EH (cell line): Measurements from ENCODE around the gene FAM20A.

Experiments used
- DNase-seq: peaks from one replicate; pipeline ENCODE4 v3.0.0-alpha.2; 2015; ENCODE audit warnings: low read depth

The FAM20A gene

GRCh38 chr17:68610554-68610953 lies 9.4 kb upstream of the FAM20A start:
- no peak for DNase-seq

GRCh38 chr17:68608515-68609130 lies 7.5 kb upstream of the FAM20A start:
- no peak for DNase-seq

DNA sequence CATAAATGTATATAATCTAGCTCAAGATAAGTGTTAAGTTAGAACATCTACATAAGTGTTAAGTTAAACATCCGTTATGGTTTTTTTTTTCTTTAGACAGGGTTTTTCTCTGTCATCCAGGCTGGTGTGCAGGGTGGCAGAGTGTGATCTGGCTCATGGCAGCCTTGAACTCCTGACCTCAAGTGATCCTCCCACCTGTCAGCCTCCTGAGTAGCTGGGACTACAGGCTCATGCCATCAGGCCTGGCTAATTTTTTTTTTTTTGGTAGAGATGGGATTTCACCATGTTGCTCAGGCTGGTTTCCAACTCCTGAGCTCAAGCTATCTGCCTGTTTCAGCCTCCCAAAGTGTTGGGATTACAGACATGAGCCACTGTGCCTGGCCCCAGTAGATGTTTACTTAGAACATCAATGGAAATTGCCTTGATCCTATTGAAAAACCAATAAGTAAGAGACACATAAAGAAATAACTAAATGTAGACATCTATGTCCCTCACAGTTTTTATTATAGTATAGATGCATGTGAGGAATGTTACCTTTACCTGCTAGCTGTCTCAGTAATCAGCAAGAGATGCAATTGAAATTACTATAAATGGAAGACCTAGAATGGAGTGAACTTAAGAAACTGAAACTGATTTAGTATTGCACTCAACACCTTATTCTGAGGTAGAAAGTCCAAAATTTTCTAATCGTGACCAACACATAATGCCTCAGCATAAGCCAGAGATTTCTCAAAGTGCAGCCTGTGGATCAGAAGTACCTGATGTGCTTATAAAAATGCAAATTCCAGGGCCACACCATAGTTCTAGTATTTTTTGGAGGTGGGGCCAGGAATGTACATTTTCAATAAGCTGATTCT lies 5.5 kb upstream of the FAM20A start:
- no peak for DNase-seq

- no peak for DNase-seq
These were observed 4.7 kb upstream of the FAM20A start for GRCh38 chr17:68605914-68606313.

DNA sequence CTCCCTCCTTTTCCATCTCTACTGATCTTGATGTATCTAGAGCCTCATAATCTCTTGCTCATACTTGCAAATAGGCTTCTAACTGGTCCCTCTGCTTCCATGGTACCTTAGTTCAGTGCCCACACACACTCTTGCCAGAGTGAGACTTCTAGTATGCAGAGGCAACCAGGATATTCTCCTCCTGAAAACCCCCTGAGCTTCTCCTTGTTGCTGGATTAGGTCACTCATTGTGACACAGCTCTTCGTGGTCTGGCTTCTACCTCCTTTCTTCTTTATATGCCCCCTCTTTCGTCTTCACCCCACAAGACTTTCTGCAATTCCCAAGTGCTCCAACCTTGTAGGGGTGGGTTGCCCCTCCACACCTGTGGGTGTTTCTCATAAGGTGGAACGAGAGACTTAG lies 2.5 kb upstream of the FAM20A start:
- DNase-seq, result no peak

- no peak for DNase-seq
These were observed 1.9 kb upstream of the FAM20A start for GRCh38 chr17:68603027-68603426.

DNA sequence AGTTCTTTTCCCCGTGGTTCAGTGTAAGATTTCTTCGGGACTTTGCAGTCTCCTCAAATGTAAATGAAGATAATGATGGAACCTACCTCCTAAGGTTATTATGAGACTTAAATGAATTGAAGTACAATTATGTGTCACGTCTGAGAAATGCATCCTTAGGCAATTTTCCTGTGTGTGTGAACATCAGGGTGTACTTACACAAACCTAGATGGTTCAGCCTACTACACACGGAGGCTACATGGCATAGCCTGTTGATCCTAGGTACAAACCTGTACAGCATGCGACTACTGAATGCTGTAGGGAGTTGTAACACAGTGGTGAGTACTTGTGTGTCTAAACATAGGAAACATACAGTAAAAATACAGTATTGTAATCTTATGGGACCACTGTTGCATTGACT lies 1.1 kb upstream of the FAM20A start:
- DNase-seq, result no peak

GRCh38 chr17:68601565-68602288 lies 560 bp upstream of the FAM20A start:
- DNase-seq, result no peak

DNA sequence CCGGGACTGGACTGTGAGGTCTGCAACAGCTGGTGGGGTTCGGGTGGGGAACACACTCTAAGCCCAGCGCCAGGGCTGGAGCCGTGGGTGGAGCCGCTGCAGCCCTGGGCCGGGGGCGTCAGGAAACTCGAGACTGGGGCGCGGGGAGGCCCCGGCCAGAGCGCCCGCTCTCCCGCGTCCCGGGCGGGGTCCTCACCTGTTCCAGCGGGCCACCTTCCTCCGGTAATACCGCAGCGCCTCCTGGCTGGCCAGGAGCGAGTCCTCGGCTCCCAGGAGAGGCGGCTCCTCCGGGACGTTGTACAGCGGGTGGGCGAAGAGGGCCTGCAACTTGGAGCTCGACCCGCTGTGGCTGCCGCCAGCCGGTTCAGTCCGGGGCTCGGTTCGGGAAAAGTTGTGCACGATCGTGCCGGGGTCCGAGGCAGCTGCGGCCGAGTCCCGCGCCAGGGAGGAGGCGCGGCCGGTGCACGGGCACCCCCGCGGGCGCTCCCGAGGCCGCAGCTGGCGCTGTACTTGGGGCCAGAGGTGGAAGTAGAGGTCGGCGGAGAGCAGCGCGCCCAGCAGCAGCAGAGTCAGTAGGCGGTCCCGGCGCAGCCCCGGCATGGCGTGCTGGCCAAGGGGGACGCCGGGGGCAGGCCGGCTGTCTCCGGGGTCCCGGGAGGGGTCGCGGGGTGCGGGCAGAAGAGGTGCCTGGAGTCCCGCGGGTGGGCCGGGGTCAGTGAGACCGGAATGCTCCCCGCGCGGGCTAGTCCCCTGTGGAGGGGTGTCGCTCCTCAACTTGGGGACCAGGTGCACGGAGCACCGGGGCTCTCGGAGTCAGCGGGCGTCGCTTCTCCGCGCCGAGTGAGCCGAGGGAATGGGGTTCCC lies 868 bp downstream of the FAM20A start:
- no peak for DNase-seq

DNA sequence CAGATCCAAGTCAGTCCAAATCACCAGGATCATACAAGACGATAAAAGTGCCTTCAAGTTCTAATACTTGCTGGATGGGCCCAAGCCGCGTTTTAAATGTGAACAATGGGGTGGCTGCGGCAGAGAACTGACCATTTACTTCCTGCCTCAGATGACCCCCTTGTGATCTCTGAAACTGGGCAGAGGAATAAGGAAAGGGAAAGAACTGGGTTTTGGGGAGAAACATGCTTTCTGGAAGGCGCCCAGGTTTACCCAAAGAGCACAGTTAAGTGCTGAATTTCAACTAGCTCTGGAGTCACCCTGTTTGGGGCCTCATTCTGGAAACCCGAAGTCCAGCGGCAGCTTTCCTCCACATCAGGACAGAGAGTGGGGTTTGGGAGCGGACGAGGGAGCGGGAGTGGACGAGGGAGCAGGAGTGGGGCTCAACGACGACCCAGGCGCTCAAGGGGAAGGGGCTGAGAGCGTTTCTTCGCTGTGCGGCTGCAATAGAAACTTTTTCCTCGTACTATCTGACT lies 1.6 kb downstream of the FAM20A start:
- no peak for DNase-seq

GRCh38 chr17:68599091-68599490 lies 2.1 kb downstream of the FAM20A start:
- DNase-seq, result peak; percentile 84

DNA sequence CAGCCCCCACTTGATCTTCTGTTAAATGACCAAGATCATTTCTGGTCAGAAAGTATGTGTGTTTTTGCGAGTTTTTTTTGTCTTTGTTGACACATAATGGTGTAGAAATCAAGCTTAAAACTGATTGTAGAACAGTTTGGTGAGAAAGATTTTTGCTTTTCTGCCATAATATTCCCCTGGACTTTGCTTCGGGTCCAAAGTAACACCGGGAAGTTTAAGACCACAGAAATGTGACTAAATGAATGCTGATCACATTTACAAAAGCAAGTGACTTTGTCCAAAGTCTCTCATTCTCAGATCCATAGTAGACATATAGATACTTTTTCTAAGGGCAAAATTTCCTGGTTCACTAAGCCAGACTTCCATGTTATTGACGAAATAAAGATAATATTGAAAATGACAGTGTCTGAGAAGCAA lies 2.6 kb downstream of the FAM20A start:
- no peak for DNase-seq

- DNase-seq, result no peak
These were observed 3.1 kb downstream of the FAM20A start for GRCh38 chr17:68598074-68598473.

GRCh38 chr17:68596411-68596945 lies 4.7 kb downstream of the FAM20A start:
- no peak for DNase-seq

GRCh38 chr17:68595986-68596385 lies 5.2 kb downstream of the FAM20A start:
- DNase-seq, result no peak

- DNase-seq, result peak; percentile 32
These were observed 5.7 kb downstream of the FAM20A start for GRCh38 chr17:68595496-68595895.

DNA sequence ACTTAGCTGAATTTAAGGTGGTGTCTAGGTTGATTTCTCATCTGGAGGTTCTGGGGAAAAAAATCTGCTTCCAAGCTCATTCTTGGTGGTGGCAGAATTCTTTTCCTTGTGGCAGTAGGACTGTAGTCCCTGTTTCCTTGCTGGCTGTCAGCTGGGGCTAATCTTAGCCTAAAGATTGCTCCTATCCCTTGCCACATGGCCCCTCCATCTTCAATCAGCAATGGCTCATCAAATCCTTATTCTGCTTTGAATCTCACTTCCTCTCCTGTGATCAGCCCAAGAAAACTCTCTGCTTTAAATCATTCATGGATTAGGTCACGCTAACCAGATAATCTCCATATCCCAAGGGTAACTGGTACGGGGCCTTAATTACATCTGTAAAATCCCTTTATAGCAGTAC lies 6.6 kb downstream of the FAM20A start:
- no peak for DNase-seq

DNA sequence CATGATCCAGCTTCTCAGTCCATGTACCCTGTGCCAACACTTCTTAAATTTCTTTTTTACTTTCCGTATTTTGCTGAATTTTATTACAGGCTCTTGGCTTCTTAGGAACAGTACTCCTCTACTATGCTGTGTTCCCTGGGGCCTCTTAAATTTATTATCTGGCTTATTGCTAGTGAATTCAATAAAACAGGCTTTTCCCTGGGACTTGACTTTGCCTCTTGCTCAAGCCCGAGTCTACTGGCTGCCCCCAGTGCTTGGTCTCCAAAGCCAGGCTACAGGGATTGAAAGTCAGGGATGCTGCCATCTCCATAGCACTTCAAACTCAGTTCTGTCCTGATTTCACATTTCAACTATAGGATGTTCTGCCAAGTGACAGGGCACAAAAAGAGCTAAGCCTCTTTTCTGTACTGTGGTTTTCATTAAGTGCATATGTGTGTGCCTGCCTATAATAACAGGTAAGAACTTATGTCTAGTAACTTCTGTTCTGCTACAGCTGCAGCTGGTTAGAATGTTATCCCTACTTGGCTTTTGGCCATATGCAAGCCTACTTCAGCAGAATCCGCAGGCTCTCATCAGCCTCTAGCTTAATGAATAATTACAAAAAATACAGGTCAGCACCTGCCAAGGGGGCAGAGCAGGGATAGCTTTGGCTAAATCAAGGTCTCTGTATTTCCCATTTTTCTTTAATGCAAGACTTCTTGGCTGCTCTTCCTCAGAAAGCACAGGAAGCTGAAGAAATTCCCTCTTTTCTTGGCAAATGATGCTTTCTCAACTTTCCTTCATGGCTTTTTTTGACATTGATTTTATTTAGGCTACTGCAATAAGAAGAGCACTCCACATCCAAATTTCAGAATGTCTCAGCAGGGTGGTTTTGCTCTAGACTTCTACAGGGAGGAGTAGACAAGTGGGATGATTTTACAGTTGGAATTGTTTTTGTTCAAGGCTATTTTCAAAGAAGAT lies 8.2 kb downstream of the FAM20A start:
- DNase-seq, result no peak

DNA sequence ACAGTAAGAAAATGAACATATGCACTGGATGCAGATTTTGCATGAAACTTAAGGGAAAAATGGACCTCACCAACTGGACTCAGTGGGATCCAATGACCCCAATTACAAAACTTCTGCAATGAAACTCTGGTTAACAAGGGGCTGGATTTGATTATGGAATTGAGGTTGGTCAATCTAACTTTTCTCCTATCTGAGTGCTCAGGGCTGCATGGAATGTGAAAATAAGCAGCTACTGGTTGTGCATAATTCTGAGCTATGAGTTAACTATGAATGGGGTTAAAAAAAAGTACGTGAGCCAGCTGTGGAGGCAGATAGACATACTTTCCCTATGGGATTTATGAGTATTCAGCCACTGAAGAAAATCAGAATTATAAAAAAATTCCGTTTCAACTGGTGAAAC lies 9.2 kb downstream of the FAM20A start:
- DNase-seq, result no peak

- DNase-seq, result no peak
These were observed 9.6 kb downstream of the FAM20A start for GRCh38 chr17:68591583-68591982.
